ENCODE measurements around the gene DMC1.

DMC1 gene

DNA sequence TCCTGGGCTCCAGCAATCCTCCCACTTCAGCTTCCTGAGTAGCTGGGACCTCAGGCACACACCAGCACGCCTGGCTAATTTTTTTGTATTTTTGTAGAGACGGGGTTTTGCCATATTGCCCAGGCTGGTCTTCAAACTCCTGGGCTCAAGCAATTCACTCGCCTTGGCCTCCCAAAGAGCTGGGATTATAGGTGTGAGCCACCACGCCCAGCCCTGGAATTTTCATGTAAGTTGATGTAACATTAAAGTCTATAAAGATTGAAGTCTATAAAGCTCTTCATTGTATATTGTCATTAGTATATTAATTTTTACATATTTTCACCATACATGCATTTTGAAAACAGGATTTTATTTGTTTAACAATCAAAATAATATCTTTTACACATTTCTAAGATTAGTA is 51.4 kb downstream of the DMC1 start:
- no peaks in the 10 kb centered on the region for H3K27me3 ChIP-seq (replicated peaks in 2 of 5; ENCODE audit: control insufficient read depth in 4 of 5, insufficient read depth in 5 of 5, low read length in 4 of 5)

DNA sequence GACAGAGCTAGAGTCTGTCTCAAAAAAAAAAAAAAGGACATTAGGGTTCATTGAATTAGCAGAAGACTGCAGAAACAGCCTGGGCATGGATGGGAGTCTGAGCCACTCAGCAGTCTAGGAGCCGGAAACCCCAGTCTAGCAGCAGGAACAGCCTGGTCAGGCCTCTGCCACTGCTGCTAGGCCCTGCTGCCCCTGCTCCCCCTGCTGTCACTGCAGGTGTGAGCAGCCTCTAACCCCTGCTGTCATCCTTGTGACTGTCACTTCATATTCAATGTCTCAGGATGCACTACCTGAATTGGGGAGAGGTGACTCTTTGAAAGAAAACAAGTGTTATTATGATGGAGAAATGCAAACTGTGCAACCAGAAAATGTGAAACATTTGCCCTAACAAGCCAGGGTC is 56.9 kb downstream of the DMC1 start:
- H3K4me3 ChIP-seq (ENCODE audit: control insufficient read depth in 1 of 7, extremely low read depth in 1 of 7, insufficient read depth in 4 of 7, low read depth in 2 of 7, low read length in 6 of 7): no peak overlapping the region
- H3K27ac ChIP-seq (ENCODE audit: insufficient read depth in 1 of 2, low read depth in 1 of 2, low read length in 2 of 2, poor library complexity in 1 of 2, severe bottlenecking in 2 of 2): no peak overlapping the region
- no peaks in the 10 kb centered on the region for H3K36me3 ChIP-seq (ENCODE audit: control insufficient read depth in 4 of 4, insufficient read depth in 4 of 4, low read length in 3 of 4)
- WGBS (ENCODE audit: insufficient coverage): 20% methylated on average over 1 of the region's 1 CpG
- POLR2A ChIA-PET: interaction anchor here (0.6 kb wide), 1 partner anchor 396 kb away, joined by 4 read pairs; no protein-coding TSS in a partner anchor
- no peaks in the 10 kb centered on the region for H3K27me3 ChIP-seq (replicated peaks in 2 of 5; ENCODE audit: control insufficient read depth in 4 of 5, insufficient read depth in 5 of 5, low read length in 4 of 5)
- DNase-seq: peak; percentile 41 to 62 (median 56)
- CTCF ChIA-PET: interaction anchor here (1.2 to 3.6 kb wide), 3 partner anchors 10 to 125 kb away, joined by 3 to 16 read pairs (median 3); no protein-coding TSS in a partner anchor
- H3K4me1 ChIP-seq (ENCODE audit: control extremely low read depth in 1 of 4, control insufficient read depth in 4 of 4, insufficient read depth in 4 of 4, low read length in 3 of 4): peaks cover 0 to 16% (median 12%) of the 10 kb centered on the region in 4 experiments
- H3K9me3 ChIP-seq (ENCODE audit: control extremely low read depth in 1 of 5, control insufficient read depth in 4 of 5, insufficient read depth in 2 of 5, low read depth in 1 of 5, low read length in 4 of 5): no peaks in the 10 kb centered on the region

More for the DNA sequence above, 51.4 kb downstream of the DMC1 start:
- ChIA-PET CTCF (interaction anchor here (1.3 kb wide), 1 partner anchor 20 kb away, joined by 3 read pairs; no protein-coding TSS in a partner anchor), POLR2A (interaction anchor here (0.6 kb wide), 1 partner anchor 29 kb away, joined by 4 read pairs; no protein-coding TSS in a partner anchor)
- 100% methylated on average over 3 of the region's 4 CpGs for WGBS (ENCODE audit: insufficient coverage)
- no peak overlapping the region for H3K27ac ChIP-seq (ENCODE audit: insufficient read depth in 1 of 2, low read depth in 1 of 2, low read length in 2 of 2, poor library complexity in 1 of 2, severe bottlenecking in 2 of 2)
- no peaks in the 10 kb centered on the region for H3K9me3 ChIP-seq (ENCODE audit: control extremely low read depth in 1 of 5, control insufficient read depth in 4 of 5, insufficient read depth in 2 of 5, low read depth in 1 of 5, low read length in 4 of 5)
- no peak for DNase-seq
- no peaks in the 10 kb centered on the region for H3K36me3 ChIP-seq (ENCODE audit: control insufficient read depth in 4 of 4, insufficient read depth in 4 of 4, low read length in 3 of 4)
- no peak overlapping the region for H3K4me3 ChIP-seq (ENCODE audit: control insufficient read depth in 1 of 7, extremely low read depth in 1 of 7, insufficient read depth in 4 of 7, low read depth in 2 of 7, low read length in 6 of 7)
- H3K4me1 ChIP-seq (ENCODE audit: control extremely low read depth in 1 of 4, control insufficient read depth in 4 of 4, insufficient read depth in 4 of 4, low read length in 3 of 4): no peaks in the 10 kb centered on the region

DNA sequence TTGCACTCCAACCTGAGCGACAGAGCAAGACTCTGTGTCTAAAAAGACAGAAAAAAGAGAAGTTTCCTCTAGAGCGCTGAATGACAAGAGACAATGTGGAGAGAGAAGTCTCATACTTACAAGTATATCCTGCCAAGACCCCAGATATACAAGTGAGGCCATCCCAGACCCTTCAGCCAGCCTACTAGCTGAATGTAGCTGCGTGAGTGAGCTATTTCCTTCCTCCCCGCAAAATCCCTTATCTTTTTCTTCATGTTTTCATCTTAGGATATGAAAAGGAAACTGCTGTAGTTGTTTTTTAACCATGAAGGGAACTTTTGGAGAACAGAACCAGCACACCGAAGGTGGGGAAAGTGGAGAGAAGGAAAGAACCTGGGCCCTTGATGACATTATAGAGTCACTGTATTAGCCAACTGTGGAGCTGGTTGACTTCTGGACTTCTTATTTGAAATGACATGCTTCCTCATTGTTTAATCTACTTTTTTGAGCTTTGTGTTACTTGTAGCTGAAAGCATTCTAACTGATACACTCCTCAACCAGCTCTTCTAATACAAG is 59.5 kb downstream of the DMC1 start:
- Histone ChIP-seq H3K4me3 (ENCODE audit: control insufficient read depth in 1 of 7, extremely low read depth in 1 of 7, insufficient read depth in 4 of 7, low read depth in 2 of 7, low read length in 6 of 7) (peak overlapping the region in 1 of 7 experiments; percentile 7), H3K36me3 (ENCODE audit: control insufficient read depth in 4 of 4, insufficient read depth in 4 of 4, low read length in 3 of 4) (no peaks in the 10 kb centered on the region), H3K27me3 (replicated peaks in 2 of 5; ENCODE audit: control insufficient read depth in 4 of 5, insufficient read depth in 5 of 5, low read length in 4 of 5) (no peaks in the 10 kb centered on the region), H3K9me3 (ENCODE audit: control extremely low read depth in 1 of 5, control insufficient read depth in 4 of 5, insufficient read depth in 2 of 5, low read depth in 1 of 5, low read length in 4 of 5) (no peaks in the 10 kb centered on the region), H3K27ac (ENCODE audit: insufficient read depth in 1 of 2, low read depth in 1 of 2, low read length in 2 of 2, poor library complexity in 1 of 2, severe bottlenecking in 2 of 2) (peak overlapping the region in 1 of 2 experiments; percentile 66), H3K4me1 (ENCODE audit: control extremely low read depth in 1 of 4, control insufficient read depth in 4 of 4, insufficient read depth in 4 of 4, low read length in 3 of 4) (peaks cover 0 to 26% (median 14%) of the 10 kb centered on the region in 4 experiments)
- WGBS (ENCODE audit: insufficient coverage): 8% methylated on average over 2 of the region's 5 CpGs
- POLR2A ChIA-PET: interaction anchor here (0.6 kb wide), 1 partner anchor 462 kb away, joined by 4 read pairs; no protein-coding TSS in a partner anchor
- DNase-seq: peak; percentile 43 to 68 (median 66)
- CTCF ChIA-PET: interaction anchor here (0.9 to 1.5 kb wide), 6 partner anchors 12 to 97 kb away, joined by 3 to 5 read pairs (median 4); no protein-coding TSS in a partner anchor

DNA sequence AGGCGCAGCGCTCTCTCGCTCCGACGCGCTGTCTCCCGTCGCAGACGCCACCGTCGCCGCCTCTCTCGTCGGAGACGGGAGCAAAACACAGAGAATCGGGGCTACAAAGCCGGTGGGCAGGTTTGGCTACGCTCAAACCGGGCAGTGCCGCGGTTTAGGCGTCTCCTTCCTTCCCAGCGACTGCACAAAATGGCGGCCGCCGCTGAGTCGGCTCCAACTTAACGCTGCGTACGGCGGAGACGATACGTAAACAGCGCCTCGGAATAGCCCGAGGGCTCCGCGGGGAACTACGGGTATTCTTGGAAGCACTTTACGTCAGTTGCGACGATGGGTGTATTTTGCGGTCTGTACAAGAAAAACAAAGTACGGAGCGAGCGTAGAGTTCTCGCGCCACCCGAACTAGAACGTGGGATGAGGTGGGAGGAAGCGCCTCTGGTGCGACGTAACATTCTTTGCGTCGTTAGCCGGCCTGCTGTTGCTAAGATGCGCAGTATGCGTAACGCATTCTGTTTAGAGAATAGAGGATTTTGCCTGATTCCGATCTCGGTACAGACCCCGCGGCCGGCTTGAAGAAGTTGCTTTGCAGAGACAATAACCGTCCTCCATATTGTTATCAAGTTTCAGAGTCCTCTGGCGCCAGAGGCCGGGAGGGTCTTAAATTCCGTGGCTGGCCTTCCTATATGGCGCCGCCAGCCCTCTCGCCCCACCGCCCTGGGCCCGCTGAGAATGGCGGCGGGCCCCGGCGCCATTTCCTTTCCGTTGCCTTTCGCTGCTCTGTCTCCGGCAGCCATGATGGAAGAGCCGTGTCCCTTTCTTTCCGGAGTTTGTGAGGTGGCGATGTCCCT is 63.6 kb downstream of the DMC1 start, which contains the start of gene DDX17:
TSS of gene DDX17 (minus strand) at position 194 of the 845 bp plus-strand sequence.
- POLR2A ChIA-PET: no interaction called here
- peak within 1 kb of the TSS; percentile 99 to 100 for H3K27ac ChIP-seq (ENCODE audit: insufficient read depth in 1 of 2, low read depth in 1 of 2, low read length in 2 of 2, poor library complexity in 1 of 2, severe bottlenecking in 2 of 2)

DNA sequence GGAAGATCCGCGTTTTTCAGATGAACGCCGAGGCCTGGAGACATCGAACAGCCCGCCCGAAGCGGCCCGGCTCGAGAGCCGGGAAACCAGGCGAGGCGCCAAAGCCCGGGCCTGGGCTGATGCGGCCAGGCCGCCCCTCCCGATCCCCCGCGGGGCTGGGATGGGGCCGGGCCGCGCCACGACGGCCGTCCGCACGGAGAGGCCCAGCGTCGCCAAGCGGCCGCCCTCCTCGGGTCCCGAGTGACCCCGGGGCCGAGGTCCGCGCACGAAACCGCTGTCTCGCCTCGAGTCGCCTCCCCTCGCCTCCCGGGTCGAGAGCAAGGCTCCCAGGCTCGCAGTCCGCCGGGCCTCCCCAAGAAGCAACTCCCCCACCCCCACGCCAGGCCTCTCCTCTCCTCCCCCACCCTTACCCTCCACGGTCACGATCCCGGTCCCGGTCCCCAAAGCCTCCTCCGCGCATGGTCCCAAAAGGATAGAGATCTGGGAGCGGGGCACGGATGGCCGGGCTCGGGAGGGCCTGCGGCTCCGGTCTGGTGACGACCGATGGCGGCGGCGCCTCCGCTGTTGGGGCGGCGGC is 64.4 kb downstream of the DMC1 start:
- peak; percentile 26 to 68 (median 47) for DNase-seq
- Histone ChIP-seq H3K27me3 (replicated peaks in 2 of 5; ENCODE audit: control insufficient read depth in 4 of 5, insufficient read depth in 5 of 5, low read length in 4 of 5) (no peaks in the 10 kb centered on the region), H3K36me3 (ENCODE audit: control insufficient read depth in 4 of 4, insufficient read depth in 4 of 4, low read length in 3 of 4) (peaks cover 2 to 36% (median 13%) of the 10 kb centered on the region in 4 experiments), H3K4me1 (ENCODE audit: control extremely low read depth in 1 of 4, control insufficient read depth in 4 of 4, insufficient read depth in 4 of 4, low read length in 3 of 4) (peaks cover 23 to 50% (median 36%) of the 10 kb centered on the region in 4 experiments), H3K4me3 (ENCODE audit: control insufficient read depth in 1 of 7, extremely low read depth in 1 of 7, insufficient read depth in 4 of 7, low read depth in 2 of 7, low read length in 6 of 7) (peak overlapping the region; percentile 61 to 98 (median 96)), H3K9me3 (ENCODE audit: control extremely low read depth in 1 of 5, control insufficient read depth in 4 of 5, insufficient read depth in 2 of 5, low read depth in 1 of 5, low read length in 4 of 5) (no peaks in the 10 kb centered on the region), H3K27ac (ENCODE audit: insufficient read depth in 1 of 2, low read depth in 1 of 2, low read length in 2 of 2, poor library complexity in 1 of 2, severe bottlenecking in 2 of 2) (peak overlapping the region; percentile 99 to 100)
- ChIA-PET POLR2A (no interaction called here), CTCF (no interaction called here)
- 0% methylated on average over 52 of the region's 69 CpGs for WGBS (ENCODE audit: insufficient coverage)

More for the DNA sequence above, 63.6 kb downstream of the DMC1 start, which contains the start of gene DDX17:
- H3K4me3 ChIP-seq (ENCODE audit: control insufficient read depth in 1 of 7, extremely low read depth in 1 of 7, insufficient read depth in 4 of 7, low read depth in 2 of 7, low read length in 6 of 7): peak within 1 kb of the TSS; percentile 61 to 98 (median 96)
- peaks cover 2 to 31% (median 8%) of the 10 kb centered on the region in 4 experiments for H3K36me3 ChIP-seq (ENCODE audit: control insufficient read depth in 4 of 4, insufficient read depth in 4 of 4, low read length in 3 of 4)
- peak; percentile 98 to 100 (median 99) for DNase-seq
- H3K9me3 ChIP-seq (ENCODE audit: control extremely low read depth in 1 of 5, control insufficient read depth in 4 of 5, insufficient read depth in 2 of 5, low read depth in 1 of 5, low read length in 4 of 5): no peaks in the 10 kb centered on the region
- CTCF ChIA-PET: no interaction called here
- H3K27me3 ChIP-seq (replicated peaks in 2 of 5; ENCODE audit: control insufficient read depth in 4 of 5, insufficient read depth in 5 of 5, low read length in 4 of 5): no peaks in the 10 kb centered on the region
- under 1% methylated on average over 70 of the region's 83 CpGs for WGBS (ENCODE audit: insufficient coverage)
- H3K4me1 ChIP-seq (ENCODE audit: control extremely low read depth in 1 of 4, control insufficient read depth in 4 of 4, insufficient read depth in 4 of 4, low read length in 3 of 4): peaks cover 23 to 54% (median 38%) of the 10 kb centered on the region in 4 experiments

DNA sequence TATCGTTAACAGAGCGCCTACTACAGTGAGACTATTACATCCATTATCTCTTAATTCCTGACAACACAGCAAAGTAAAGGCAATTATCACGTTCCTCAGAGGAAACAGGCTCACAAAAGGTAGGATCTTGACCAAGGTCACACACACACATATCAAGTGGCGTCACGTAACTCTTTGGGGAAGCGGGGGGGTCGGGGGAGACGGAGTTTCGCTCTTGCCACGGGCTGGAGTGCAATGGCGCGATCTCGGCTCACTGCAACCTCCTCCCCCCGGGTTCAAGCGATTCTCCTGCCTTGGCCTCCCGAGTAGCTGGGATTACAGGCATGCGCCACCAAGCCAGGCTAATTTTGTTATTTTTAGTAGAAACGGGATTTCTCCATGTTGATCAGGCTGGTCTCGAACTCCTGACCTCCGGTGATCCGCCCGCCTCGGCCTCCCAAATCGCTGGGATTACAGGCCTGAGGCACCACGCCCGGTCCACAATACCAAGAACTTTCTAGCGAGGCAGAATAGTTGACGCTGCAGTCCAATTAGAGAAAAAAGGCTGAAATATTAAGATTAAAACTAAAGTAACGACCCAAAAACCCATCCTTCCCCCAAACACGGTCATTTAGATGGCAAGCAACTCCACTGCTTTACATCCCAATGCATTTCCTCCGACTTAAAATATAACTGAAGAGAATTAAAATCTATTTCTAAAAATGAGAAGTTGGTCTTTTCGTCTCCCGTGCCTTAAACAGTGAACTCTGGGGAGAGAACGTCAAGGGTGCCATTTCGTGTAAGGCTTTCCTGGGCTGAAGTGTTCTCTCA is 65.0 kb downstream of the DMC1 start:
- no peaks in the 10 kb centered on the region for H3K27me3 ChIP-seq (replicated peaks in 2 of 5; ENCODE audit: control insufficient read depth in 4 of 5, insufficient read depth in 5 of 5, low read length in 4 of 5)
- WGBS (ENCODE audit: insufficient coverage): 3% methylated on average over 20 of the region's 35 CpGs
- CTCF ChIA-PET: no interaction called here
- peaks cover 4 to 41% (median 17%) of the 10 kb centered on the region in 4 experiments for H3K36me3 ChIP-seq (ENCODE audit: control insufficient read depth in 4 of 4, insufficient read depth in 4 of 4, low read length in 3 of 4)
- H3K9me3 ChIP-seq (ENCODE audit: control extremely low read depth in 1 of 5, control insufficient read depth in 4 of 5, insufficient read depth in 2 of 5, low read depth in 1 of 5, low read length in 4 of 5): no peaks in the 10 kb centered on the region
- H3K4me1 ChIP-seq (ENCODE audit: control extremely low read depth in 1 of 4, control insufficient read depth in 4 of 4, insufficient read depth in 4 of 4, low read length in 3 of 4): peaks cover 23 to 43% (median 30%) of the 10 kb centered on the region in 4 experiments
- H3K4me3 ChIP-seq (ENCODE audit: control insufficient read depth in 1 of 7, extremely low read depth in 1 of 7, insufficient read depth in 4 of 7, low read depth in 2 of 7, low read length in 6 of 7): peak overlapping the region; percentile 61 to 98 (median 96)
- peak; percentile 46 to 74 (median 64) for DNase-seq
- peak overlapping the region; percentile 99 to 100 for H3K27ac ChIP-seq (ENCODE audit: insufficient read depth in 1 of 2, low read depth in 1 of 2, low read length in 2 of 2, poor library complexity in 1 of 2, severe bottlenecking in 2 of 2)
- POLR2A ChIA-PET: no interaction called here

All from common myeloid progenitor, CD34-positive (primary cell).